DND-41 (cell line): ENCODE results near the gene SLF2.
A peak's percentile ranks its signal among the peaks of the same experiment; 100 is the strongest.

Experiments
- ATAC-seq: fragments of 200-7000 bp; cut with Tn5 transposase; 3 replicates; pipeline ENCODE4 v1.9.1; 2021; ENCODE audit warnings: low read depth; ENCODE audit not compliant: insufficient read depth
- DNase-seq: peaks from one replicate; pipeline ENCODE4 v3.0.0-alpha.2; 2020
- H2AFZ ChIP-seq: 2 replicates; pipeline ENCODE4 v1.6.0; 2012; ENCODE audit warnings: low read depth, low read length
- H3K27ac ChIP-seq: 2 replicates; pipeline ENCODE4 v1.5.1; 2012; ENCODE audit warnings: low read length, inconsistent platforms
- H3K27me3 ChIP-seq: fragments of 200-600 bp; sonication (generic); 2 replicates; pipeline ENCODE4 v1.6.0; 2012; ENCODE audit warnings: low read length, mild to moderate bottlenecking, inconsistent platforms; ENCODE audit not compliant: insufficient read depth, poor library complexity
- H3K36me3 ChIP-seq: 2 replicates; pipeline ENCODE4 v1.5.1; 2012; ENCODE audit warnings: low read length, inconsistent platforms; ENCODE audit not compliant: insufficient read depth
- H3K4me1 ChIP-seq: 2 replicates; pipeline ENCODE4 v1.5.1; 2012; ENCODE audit warnings: mild to moderate bottlenecking, low read length; ENCODE audit not compliant: insufficient read depth
- H3K4me2 ChIP-seq: 2 replicates; pipeline ENCODE4 v1.6.0; 2012; ENCODE audit warnings: mild to moderate bottlenecking, moderate library complexity, low read length, inconsistent platforms; ENCODE audit not compliant: insufficient read depth
- H3K4me3 ChIP-seq, 2 experiments: fragments of 200-600 bp in 1 of 2; shearing (Covaris generic) in 1 of 2; 2 replicates each; pipeline ENCODE4 v1.5.1; 2012 to 2016; ENCODE audit warnings: inconsistent platforms in 2 of 2, low read length in 2 of 2, mild to moderate bottlenecking in 2 of 2, low read depth in 1 of 2, moderate library complexity in 1 of 2
- H3K79me2 ChIP-seq: 2 replicates; pipeline ENCODE4 v1.6.0; 2012; ENCODE audit warnings: low read length, inconsistent platforms; ENCODE audit not compliant: insufficient read depth
- H3K9ac ChIP-seq: 2 replicates; pipeline ENCODE4 v1.6.0; 2012; ENCODE audit warnings: low read depth, mild to moderate bottlenecking, inconsistent platforms, low read length, moderate library complexity
- H3K9me3 ChIP-seq: 2 replicates; pipeline ENCODE4 v1.5.1; 2012; ENCODE audit warnings: low read length, moderate library complexity, mild to moderate bottlenecking, inconsistent platforms; ENCODE audit not compliant: insufficient read depth, severe bottlenecking
- H4K20me1 ChIP-seq: 2 replicates; pipeline ENCODE4 v1.6.0; 2012; ENCODE audit warnings: low read length; ENCODE audit not compliant: insufficient read depth
- EZH2 ChIP-seq: IDR thresholded peaks from 3 replicates; pipeline ENCODE4 v1.6.1; 2012; ENCODE audit warnings: borderline replicate concordance, low read depth, mild to moderate bottlenecking, moderate library complexity, low read length, inconsistent platforms; ENCODE audit not compliant: severe bottlenecking
- TF ChIP-seq, protein P1 (sequence below): IDR thresholded peaks from 2 replicates; pipeline ENCODE4 v1.5.1; 2012; ENCODE audit warnings: borderline replicate concordance, low read length, moderate library complexity, mild to moderate bottlenecking; ENCODE audit not compliant: poor library complexity, severe bottlenecking; ENCODE audit errors: extremely low read depth

The SLF2 gene

DNA sequence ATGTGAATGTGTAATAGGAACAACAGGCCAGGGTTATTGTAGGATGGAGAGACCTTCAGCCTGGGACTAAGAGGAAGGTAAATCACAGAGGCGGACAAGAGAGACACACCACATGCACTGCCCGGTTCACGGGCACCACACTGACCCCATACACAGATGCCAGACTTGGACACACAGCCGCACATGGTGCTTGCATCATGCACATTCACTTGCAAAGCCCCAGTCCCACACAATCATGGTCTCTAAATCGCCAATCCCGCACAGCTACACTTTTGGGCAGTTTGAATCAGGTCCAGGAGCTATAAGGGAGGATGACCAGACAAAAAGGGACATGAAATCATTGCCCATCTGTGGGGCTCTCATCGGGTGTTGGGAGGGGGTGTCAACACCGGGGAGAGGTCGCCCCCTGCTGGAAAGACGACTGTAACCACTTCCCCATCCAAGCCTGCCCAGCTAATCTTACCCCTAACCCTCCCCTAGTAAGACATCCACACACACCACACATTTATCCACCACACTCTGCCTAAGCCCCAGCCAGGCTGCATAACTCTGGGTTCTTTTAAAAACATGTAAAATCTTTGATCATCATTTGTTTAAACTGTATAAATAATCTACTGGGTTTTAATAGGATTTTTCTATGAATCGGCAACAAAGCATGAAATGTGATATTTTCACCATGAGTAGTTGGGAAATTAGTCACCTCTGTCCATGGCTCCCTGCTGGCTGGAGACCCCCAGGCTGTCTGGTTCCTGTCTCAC is 40.5 kb upstream of the SLF2 start:
- DNase-seq: peak; percentile 68
- H3K4me2 ChIP-seq: no peak overlapping the region
- no peak overlapping the region for H3K9ac ChIP-seq
- H3K4me1 ChIP-seq: no peaks in the 10 kb centered on the region
- no peaks in the 10 kb centered on the region for H3K9me3 ChIP-seq
- no peaks in the 10 kb centered on the region for H3K79me2 ChIP-seq
- H3K36me3 ChIP-seq: no peaks in the 10 kb centered on the region
- H3K4me3 ChIP-seq: no peak overlapping the region
- ATAC-seq: peak; percentile 89
- TF ChIP-seq, protein P1, sequence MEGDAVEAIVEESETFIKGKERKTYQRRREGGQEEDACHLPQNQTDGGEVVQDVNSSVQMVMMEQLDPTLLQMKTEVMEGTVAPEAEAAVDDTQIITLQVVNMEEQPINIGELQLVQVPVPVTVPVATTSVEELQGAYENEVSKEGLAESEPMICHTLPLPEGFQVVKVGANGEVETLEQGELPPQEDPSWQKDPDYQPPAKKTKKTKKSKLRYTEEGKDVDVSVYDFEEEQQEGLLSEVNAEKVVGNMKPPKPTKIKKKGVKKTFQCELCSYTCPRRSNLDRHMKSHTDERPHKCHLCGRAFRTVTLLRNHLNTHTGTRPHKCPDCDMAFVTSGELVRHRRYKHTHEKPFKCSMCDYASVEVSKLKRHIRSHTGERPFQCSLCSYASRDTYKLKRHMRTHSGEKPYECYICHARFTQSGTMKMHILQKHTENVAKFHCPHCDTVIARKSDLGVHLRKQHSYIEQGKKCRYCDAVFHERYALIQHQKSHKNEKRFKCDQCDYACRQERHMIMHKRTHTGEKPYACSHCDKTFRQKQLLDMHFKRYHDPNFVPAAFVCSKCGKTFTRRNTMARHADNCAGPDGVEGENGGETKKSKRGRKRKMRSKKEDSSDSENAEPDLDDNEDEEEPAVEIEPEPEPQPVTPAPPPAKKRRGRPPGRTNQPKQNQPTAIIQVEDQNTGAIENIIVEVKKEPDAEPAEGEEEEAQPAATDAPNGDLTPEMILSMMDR: peak; percentile 80
- no peak for TF ChIP-seq EZH2
- no peak overlapping the region for H3K27ac ChIP-seq
- no peak overlapping the region for H2AFZ ChIP-seq
- no peaks in the 10 kb centered on the region for H4K20me1 ChIP-seq
- H3K27me3 ChIP-seq: peaks cover 4% of the 10 kb centered on the region

DNA sequence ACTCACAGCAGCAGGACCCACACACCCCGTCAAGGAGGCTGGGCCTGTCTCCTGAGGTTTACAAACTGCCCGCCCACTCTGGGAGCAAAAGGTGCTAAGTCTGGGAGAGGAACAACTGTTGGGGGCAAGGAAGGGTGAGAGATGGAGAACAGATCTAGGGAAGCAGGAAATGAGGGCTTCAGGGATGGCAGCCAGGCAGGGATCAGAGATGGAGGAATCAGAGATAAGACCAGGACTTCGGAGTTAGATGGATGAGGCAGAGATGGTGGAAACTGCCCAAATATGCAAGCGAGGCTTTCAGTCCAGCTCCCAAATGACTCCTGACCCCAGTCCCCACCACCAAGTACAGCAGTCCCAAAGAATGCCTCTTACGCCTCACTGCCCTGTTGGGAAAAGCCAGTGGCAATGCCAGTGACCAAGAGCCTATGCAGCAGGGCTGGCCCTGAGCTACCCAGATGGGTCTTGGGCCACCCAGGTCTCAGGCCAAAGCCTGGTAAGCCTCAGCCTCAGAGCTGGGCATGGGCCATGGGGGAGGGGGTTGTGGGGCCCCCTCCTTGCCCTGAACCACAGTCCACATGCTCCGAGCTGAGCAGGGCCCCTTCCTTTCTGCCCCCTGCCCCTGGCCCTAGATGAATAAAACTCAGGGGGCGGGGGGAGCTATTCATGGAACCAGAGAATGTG is 39.5 kb upstream of the SLF2 start:
- Histone ChIP-seq H3K79me2 (no peaks in the 10 kb centered on the region), H3K4me3 (no peak overlapping the region), H3K27ac (no peak overlapping the region), H3K36me3 (no peaks in the 10 kb centered on the region), H3K9me3 (no peaks in the 10 kb centered on the region), H4K20me1 (no peaks in the 10 kb centered on the region), H2AFZ (no peak overlapping the region), H3K9ac (no peak overlapping the region), H3K27me3 (peaks cover 3% of the 10 kb centered on the region), H3K4me2 (no peak overlapping the region), H3K4me1 (peaks cover 7% of the 10 kb centered on the region)
- no peak for ATAC-seq
- no peak for TF ChIP-seq EZH2
- TF ChIP-seq, protein P1: no peak
- DNase-seq: no peak

DNA sequence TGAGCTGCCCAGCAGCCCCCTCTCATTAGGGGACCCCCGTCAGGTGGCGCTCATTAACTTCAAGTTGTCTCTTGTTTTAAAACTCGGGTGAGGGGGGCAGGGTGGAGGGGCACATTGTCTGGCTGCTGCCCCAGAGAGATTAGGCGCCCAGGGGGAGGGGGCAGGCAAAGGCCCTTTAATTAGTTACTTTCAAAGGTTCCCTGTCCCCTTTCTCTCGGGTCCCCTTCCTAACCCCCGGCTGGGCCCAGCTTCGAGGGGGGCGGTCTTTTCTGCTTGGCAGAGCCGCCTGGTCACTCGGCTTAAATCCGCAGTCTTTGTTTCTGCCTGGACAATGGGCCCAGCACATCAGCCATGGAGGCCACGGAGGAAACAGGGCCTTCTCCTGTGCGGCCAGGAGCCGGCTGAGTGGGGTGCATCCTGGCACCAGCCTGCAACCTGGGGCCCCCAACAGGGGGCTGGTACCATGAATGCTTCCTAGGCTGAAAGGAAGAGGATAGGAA is 38.9 kb upstream of the SLF2 start:
- no peaks in the 10 kb centered on the region for H3K9me3 ChIP-seq
- no peak overlapping the region for H3K4me3 ChIP-seq
- no peak for DNase-seq
- no peaks in the 10 kb centered on the region for H3K36me3 ChIP-seq
- no peak overlapping the region for H3K9ac ChIP-seq
- no peak for TF ChIP-seq EZH2
- TF ChIP-seq, protein P1: no peak
- H3K4me1 ChIP-seq: peaks cover 8% of the 10 kb centered on the region
- no peaks in the 10 kb centered on the region for H4K20me1 ChIP-seq
- peaks cover under 1% of the 10 kb centered on the region for H3K27me3 ChIP-seq
- H3K27ac ChIP-seq: no peak overlapping the region
- H2AFZ ChIP-seq: no peak overlapping the region
- no peak for ATAC-seq
- no peak overlapping the region for H3K4me2 ChIP-seq
- H3K79me2 ChIP-seq: no peaks in the 10 kb centered on the region
